Endothelial cell of umbilical vein (primary cell): ENCODE measurements around the gene CAMSAP1.

Experiments used
- EZH2 ChIP-seq: IDR thresholded peaks from 2 replicates; pipeline ENCODE4 v1.6.1; 2012; ENCODE audit warnings: borderline replicate concordance, low read depth, mild to moderate bottlenecking, moderate library complexity, low read length, inconsistent platforms; ENCODE audit not compliant: severe bottlenecking
- FOS ChIP-seq: IDR thresholded peaks from 2 replicates; pipeline ENCODE4 v1.6.1; 2011; ENCODE audit warnings: mild to moderate bottlenecking, low read length, moderate library complexity, borderline replicate concordance; ENCODE audit not compliant: insufficient read depth
- JUN ChIP-seq: IDR thresholded peaks from 2 replicates; pipeline ENCODE4 v1.6.1; 2011; ENCODE audit warnings: borderline replicate concordance, low read depth; ENCODE audit not compliant: insufficient read length, insufficient read depth
- POLR2A ChIP-seq: IDR thresholded peaks from 2 replicates; pipeline ENCODE4 v1.6.1; 2012; ENCODE audit warnings: low read depth, mild to moderate bottlenecking, control low read depth, low read length
- POLR2AphosphoS5 ChIP-seq: IDR thresholded peaks from 2 replicates; pipeline ENCODE4 v1.6.1; 2012; ENCODE audit warnings: low read depth, mild to moderate bottlenecking, control low read depth, low read length, moderate library complexity; ENCODE audit not compliant: insufficient read depth
- TF ChIP-seq, protein P1 (sequence below): IDR thresholded peaks from 2 replicates; pipeline ENCODE4 v1.6.1; 2011; ENCODE audit not compliant: insufficient read depth, insufficient read length
- TF ChIP-seq, protein P2 (sequence below), 2 donors: IDR thresholded peaks; 1 replicate in 1 of 2; 2 replicates in 1 of 2; pipeline ENCODE4 v1.5.1; 2011; ENCODE audit warnings: low read length in 2 of 2, mild to moderate bottlenecking in 2 of 2, moderate library complexity in 2 of 2, control low read depth in 1 of 2, inconsistent platforms in 1 of 2, low read depth in 1 of 2; ENCODE audit not compliant: insufficient read depth in 1 of 2; ENCODE audit errors: extremely low read depth in 1 of 2

DNA sequence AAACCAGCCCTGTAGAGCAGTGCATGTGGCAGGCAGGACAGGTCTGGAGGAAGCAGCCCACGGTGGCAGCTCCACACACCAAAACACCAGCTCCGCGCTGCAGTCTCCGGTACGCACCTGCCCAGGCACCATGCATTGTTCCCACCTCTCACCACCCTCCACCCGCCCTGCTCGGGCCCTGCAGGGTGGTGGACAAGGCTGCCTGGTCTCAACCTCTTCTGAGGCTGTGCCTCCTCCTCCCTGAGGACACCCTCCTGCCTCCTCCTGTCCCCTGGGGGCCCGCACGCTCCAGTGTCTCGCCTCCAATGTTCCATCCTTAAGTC, 109.1 kb downstream of the CAMSAP1 start:
- TF ChIP-seq EZH2, result no peak
- TF ChIP-seq, protein P1, sequence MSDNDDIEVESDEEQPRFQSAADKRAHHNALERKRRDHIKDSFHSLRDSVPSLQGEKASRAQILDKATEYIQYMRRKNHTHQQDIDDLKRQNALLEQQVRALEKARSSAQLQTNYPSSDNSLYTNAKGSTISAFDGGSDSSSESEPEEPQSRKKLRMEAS, result no peak
- TF ChIP-seq, protein P2, sequence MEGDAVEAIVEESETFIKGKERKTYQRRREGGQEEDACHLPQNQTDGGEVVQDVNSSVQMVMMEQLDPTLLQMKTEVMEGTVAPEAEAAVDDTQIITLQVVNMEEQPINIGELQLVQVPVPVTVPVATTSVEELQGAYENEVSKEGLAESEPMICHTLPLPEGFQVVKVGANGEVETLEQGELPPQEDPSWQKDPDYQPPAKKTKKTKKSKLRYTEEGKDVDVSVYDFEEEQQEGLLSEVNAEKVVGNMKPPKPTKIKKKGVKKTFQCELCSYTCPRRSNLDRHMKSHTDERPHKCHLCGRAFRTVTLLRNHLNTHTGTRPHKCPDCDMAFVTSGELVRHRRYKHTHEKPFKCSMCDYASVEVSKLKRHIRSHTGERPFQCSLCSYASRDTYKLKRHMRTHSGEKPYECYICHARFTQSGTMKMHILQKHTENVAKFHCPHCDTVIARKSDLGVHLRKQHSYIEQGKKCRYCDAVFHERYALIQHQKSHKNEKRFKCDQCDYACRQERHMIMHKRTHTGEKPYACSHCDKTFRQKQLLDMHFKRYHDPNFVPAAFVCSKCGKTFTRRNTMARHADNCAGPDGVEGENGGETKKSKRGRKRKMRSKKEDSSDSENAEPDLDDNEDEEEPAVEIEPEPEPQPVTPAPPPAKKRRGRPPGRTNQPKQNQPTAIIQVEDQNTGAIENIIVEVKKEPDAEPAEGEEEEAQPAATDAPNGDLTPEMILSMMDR (IDR thresholded peaks at IDR 0.05; ENCODE audit: extremely low read depth in 1 of 2, insufficient read depth in 1 of 2, low read depth in 1 of 2, low read length in 2 of 2), result no peak
- TF ChIP-seq POLR2A, result no peak
- no peak for TF ChIP-seq JUN
- TF ChIP-seq POLR2AphosphoS5, result no peak
- TF ChIP-seq FOS, result no peak
